GDM1 (cell line): ENCODE data around the gene CALCOCO2.

Experiments used
- DNase-seq: peaks from one replicate; lab custom pipeline; 2025; lab: John Stamatoyannopoulos, UW

The CALCOCO2 gene

DNA sequence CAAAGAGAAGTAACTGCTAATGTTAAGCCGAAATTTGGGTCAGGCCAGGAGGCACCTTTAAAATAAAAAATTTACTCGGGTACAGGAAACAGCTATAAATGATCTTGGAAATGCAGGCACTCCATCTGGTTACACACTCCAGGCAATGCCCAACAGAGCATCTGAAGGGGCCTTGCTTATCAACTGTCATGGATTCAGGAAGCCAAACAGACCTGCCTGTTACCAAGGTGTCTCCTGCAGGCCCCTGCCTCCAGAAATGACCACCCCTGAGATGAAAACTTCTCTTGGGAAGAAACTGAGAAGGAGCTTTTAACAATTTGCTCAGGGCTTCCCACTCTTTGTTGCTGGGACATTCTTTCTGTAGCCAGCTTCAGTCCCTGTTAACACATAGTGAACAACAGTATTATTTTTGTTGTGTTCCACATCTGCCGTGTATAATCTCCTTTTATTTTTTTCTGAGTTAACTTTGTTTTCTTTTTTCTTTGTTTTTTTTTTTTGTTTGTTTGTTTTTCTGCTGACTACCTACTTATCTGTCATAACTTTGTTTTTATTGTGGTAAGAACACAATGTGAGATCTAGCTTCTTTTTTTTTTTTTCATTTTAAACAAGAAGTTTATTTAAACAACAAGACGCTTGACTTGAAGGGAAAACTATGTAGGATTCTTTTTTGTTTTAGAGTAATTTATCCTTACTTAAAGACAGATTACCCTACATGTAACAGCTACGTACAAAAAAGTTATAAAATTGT lies 43.0 kb downstream of the CALCOCO2 start:
- DNase-seq: no peak

GRCh38 chr17:48878920-48879898 lies 48.4 kb downstream of the CALCOCO2 start:
- peak; percentile 31 for DNase-seq

GRCh38 chr17:48882272-48882671 lies 51.4 kb downstream of the CALCOCO2 start:
- no peak for DNase-seq

- DNase-seq: no peak
Measured at GRCh38 chr17:48883171-48883570, 52.3 kb downstream of the CALCOCO2 start.

DNA sequence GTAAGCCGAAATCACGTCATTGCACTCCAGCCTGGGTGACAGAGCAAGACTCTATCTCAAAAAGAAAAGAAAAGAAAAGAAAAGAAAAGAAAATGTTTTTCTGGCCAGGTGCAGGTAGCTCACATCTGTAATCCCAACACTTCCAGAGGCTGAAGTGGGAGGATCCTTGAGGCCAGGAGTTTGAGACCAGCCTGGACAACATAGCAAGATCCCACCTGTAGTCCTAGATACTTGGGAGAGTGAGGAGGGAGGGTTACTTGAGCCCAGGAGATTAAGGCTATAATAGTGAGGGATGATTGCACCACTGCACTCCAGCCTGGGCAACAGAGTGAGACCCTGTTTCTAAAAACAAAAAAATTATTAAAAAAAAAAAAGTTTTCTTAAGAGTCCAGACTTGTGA lies 59.3 kb downstream of the CALCOCO2 start:
- DNase-seq: no peak

DNA sequence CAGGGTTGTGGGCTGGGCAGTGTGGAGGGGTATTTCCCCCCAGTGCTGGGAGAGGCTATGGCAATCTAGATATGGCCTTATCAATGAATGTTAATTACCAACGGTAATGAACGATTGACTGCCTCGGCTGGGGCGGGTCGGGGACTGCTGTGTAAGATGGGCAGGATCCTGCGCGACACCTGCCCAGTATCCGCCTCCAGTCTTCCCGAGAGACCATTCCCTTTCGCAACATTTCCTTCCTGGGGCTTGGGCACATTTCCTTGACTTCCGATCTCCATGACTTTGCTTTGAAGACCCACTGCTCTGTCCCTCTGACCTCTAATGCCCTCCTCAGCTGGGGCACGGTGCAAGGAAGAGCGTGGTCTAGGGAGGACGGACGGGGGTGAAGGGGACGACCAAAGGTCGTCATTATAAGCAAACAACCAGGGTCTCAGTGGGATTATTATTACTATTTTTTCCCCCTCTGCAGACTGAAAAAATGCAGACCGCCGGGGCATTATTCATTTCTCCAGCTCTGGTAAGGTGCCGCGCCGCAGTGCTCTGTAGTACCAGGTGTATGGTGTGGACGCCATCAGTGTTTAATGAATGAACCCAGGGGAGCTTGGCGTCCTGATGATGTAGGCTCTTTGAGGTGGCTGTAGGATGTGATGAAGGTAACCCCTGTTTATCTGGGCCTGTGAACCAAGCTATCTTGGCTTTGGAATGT lies 62.3 kb downstream of the CALCOCO2 start:
- no peak for DNase-seq

GRCh38 chr17:48893646-48894508 lies 63.0 kb downstream of the CALCOCO2 start:
- DNase-seq: no peak

GRCh38 chr17:48894886-48895285 lies 64.1 kb downstream of the CALCOCO2 start:
- DNase-seq: no peak

DNA sequence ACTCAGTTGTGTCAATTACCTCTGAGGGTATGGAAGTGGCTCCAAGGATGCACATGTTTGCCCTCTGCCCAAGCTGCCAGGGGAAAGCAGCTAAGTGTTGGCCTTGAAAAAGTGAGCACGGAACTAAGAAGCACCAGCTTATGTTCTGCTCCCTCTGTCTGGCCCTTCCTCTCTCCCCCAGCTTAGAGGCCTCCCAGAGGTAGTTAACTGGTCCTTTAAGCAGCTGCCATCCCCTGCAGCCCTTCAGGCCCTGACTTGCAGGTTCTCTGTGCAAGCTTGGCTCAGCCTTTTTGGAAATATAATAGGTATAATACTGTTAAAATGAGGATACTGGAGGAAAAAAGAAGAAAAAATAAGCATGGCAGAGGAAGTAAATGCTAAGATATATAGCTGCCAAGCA lies 70.4 kb downstream of the CALCOCO2 start:
- DNase-seq: no peak

DNA sequence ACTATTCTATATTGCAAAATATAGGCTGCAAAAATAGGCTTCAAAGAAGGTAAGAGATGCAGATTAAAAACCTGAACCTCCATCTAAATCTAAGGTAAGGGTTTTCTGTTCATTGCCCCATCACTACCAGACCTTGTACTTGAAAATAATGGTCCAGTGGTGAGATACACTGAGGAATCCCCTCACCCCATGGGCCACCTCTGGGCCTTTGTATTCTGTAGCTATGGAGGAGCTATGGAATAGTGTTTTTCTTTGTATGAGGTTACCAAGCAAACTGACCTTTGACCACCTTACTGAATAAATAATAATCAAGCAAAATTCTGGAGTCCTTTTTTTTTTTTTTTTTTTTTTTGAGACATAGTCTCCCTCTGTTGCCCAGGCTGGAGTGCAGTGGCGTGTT lies 72.6 kb downstream of the CALCOCO2 start:
- DNase-seq: no peak

GRCh38 chr17:48904428-48904827 lies 73.6 kb downstream of the CALCOCO2 start:
- no peak for DNase-seq

- DNase-seq: no peak
Measured at GRCh38 chr17:48905987-48906515, 75.2 kb downstream of the CALCOCO2 start.

DNA sequence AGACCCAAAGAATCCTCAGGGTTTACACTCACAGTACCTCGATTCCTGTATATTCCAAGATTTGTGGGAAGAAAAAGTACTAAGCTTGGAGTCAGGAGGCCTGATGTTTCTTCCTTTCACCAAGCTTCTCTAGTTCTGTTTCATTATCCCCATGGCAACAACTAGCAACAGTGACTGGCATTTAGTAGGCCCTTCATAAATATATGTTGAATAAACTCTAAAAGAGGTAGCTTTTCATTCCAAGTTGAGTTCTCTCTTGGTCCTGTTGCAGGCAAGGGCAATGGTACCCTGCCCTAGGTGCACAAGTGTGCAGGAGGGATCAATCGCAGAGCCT lies 76.8 kb downstream of the CALCOCO2 start:
- no peak for DNase-seq

- peak; percentile 93 for DNase-seq
Measured at GRCh38 chr17:48908047-48908843, 77.4 kb downstream of the CALCOCO2 start, which contains the start of gene UBE2Z. Gene UBE2Z, plus strand, starts transcription at chr17:48908407. Its CDS starts 97 bp downstream, at chr17:48908504.

- peak; percentile 89 for DNase-seq
Measured at GRCh38 chr17:48908853-48909394, 78.1 kb downstream of the CALCOCO2 start.

GRCh38 chr17:48909783-48910182 lies 78.9 kb downstream of the CALCOCO2 start:
- no peak for DNase-seq

DNA sequence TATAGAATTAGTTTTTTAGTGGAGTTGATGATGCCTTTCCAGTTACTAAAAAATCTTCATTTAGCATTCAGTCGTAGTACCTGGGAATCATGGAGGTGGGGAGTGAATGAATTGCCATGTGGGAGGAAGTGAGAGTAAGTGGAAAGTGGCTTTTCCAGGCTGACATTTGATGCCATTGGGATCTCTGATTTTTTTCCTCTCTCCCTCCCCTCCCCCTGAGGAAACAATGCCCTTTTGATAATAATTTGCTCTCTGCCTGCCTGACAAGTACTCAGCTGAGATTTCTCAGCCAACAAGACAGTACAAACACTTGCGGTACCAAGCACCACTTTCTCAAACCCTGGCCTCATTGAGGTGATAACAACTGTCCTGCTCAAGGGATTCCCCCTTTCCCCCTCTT lies 79.5 kb downstream of the CALCOCO2 start:
- DNase-seq: no peak

DNA sequence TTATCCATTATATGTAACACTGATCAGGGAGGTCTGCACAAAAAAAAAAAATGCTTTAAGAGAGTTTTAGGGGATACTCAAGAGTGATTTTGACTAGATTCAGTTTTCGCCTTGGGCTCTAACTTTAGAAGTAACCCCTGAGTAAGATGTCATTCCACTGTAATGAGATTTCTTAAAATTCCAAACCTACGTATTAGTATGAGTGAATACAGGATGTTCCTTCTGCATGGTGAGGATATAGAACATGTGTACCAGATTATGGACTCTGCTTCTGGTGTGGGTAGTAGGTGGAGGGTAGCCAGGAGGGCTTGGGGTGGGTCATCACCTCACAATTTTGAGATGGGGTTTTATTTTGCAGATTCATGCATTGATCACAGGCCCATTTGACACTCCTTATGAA lies 81.6 kb downstream of the CALCOCO2 start:
- DNase-seq: no peak
